Mucosa of rectum (tissue), 2 donors: ENCODE measurements around the gene PREB.
"Not testable (repeated sequence)": the region's sequence is repeated elsewhere in the genome, so short reads cannot be mapped to it uniquely, and the experiment has no call there.

ENCODE experiments used
- H3K27ac ChIP-seq, 2 donors: one replicate each; pipeline ENCODE4 v1.7.0; 2013; ENCODE audit warnings: inconsistent platforms in 2 of 2, low read depth in 2 of 2, low read length in 2 of 2
- H3K27me3 ChIP-seq, 2 donors: one replicate each; pipeline ENCODE4 v1.7.0; 2013; ENCODE audit warnings: low read length in 2 of 2; ENCODE audit not compliant: control insufficient read depth in 2 of 2, insufficient read depth in 2 of 2
- H3K36me3 ChIP-seq, 2 donors: one replicate each; pipeline ENCODE4 v1.7.0; 2013; ENCODE audit warnings: low read length in 2 of 2; ENCODE audit not compliant: control insufficient read depth in 2 of 2, insufficient read depth in 2 of 2
- H3K4me1 ChIP-seq, 2 donors: one replicate each; pipeline ENCODE4 v1.7.0; 2013; ENCODE audit warnings: low read length in 2 of 2, mild to moderate bottlenecking in 1 of 2; ENCODE audit not compliant: control insufficient read depth in 2 of 2, insufficient read depth in 2 of 2
- H3K4me3 ChIP-seq, 2 donors: one replicate each; pipeline ENCODE4 v1.7.0; 2013; ENCODE audit warnings: low read length in 2 of 2
- H3K9ac ChIP-seq, 2 donors: one replicate each; pipeline ENCODE4 v1.7.0; 2013; ENCODE audit warnings: low read length in 2 of 2, low read depth in 1 of 2, mild to moderate bottlenecking in 1 of 2
- H3K9me3 ChIP-seq, 2 donors: one replicate each; pipeline ENCODE4 v1.7.0; 2013; ENCODE audit warnings: low read length in 2 of 2; ENCODE audit not compliant: control insufficient read depth in 2 of 2
- donor health status: healthy.
- donor health status: Normal muscosa, but diverticular disease.

PREB gene

GRCh38 chr2:27127883-27128667 is 6.4 kb downstream of the PREB start:
- H3K36me3 ChIP-seq: peaks cover 23 to 31% of the 10 kb centered on the region in 2 donors
- H3K4me1 ChIP-seq: peaks cover 12 to 15% of the 10 kb centered on the region in 2 donors
- H3K4me3 ChIP-seq: no peak overlapping the region
- H3K9ac ChIP-seq: no peak overlapping the region
- H3K27me3 ChIP-seq: no peaks in the 10 kb centered on the region
- H3K9me3 ChIP-seq: no peaks in the 10 kb centered on the region
- no peak overlapping the region for H3K27ac ChIP-seq

GRCh38 chr2:27126252-27126710 is 8.2 kb downstream of the PREB start:
- H3K27me3 ChIP-seq: peaks cover 0 to 4% of the 10 kb centered on the region in 2 donors
- peaks cover 14 to 17% of the 10 kb centered on the region in 2 donors for H3K36me3 ChIP-seq
- peaks cover 8 to 10% of the 10 kb centered on the region in 2 donors for H3K4me1 ChIP-seq
- no peaks in the 10 kb centered on the region for H3K9me3 ChIP-seq
- no peak overlapping the region for H3K9ac ChIP-seq
- no peak overlapping the region for H3K4me3 ChIP-seq
- H3K27ac ChIP-seq: no peak overlapping the region

GRCh38 chr2:27125104-27125503 is 9.3 kb downstream of the PREB start:
- H3K4me3 ChIP-seq: no peak overlapping the region
- no peaks in the 10 kb centered on the region for H3K9me3 ChIP-seq
- no peak overlapping the region for H3K9ac ChIP-seq
- peaks cover 6% of the 10 kb centered on the region in 2 donors for H3K36me3 ChIP-seq
- H3K27me3 ChIP-seq: peaks cover under 1 to 5% of the 10 kb centered on the region in 2 donors
- H3K4me1 ChIP-seq: peaks cover 8 to 10% of the 10 kb centered on the region in 2 donors
- H3K27ac ChIP-seq: no peak overlapping the region

GRCh38 chr2:27123302-27124150 is 10.9 kb downstream of the PREB start, which contains the start of gene ABHD1:
TSS of gene ABHD1 (plus strand) at chr2:27123815. CDS start at chr2:27123949, 134 bp downstream.
- no peaks in the 10 kb centered on the region for H3K9me3 ChIP-seq
- peak within 1 kb of the TSS in 1 of 2 donors; percentile 23 for H3K27ac ChIP-seq

DNA sequence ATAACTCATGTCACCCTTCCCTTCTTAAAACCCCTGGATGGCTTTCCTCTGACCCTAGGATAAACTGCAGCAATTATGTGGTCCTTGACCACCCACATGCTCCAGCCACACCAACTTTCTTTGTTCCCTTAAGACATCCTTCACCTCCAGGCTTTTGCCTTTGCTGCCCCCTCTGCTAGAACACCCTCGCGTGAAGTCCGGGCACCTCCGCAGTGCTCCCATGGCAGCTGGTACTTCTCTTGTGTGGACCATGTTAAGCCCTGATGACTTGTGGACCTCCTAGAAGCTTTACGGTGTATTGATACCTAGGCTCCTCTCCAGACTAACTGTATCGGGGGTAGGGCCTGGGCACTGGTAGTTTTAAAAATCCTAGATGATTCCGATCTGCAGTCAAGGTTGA is 11.6 kb downstream of the PREB start:
- H3K36me3 ChIP-seq: no peaks in the 10 kb centered on the region
- H3K4me1 ChIP-seq: peaks cover 14 to 17% of the 10 kb centered on the region in 2 donors
- H3K27ac ChIP-seq: no peak overlapping the region
- no peak overlapping the region for H3K9ac ChIP-seq
- H3K4me3 ChIP-seq: peak overlapping the region in 1 of 2 donors; percentile 75
- no peaks in the 10 kb centered on the region for H3K9me3 ChIP-seq
- H3K27me3 ChIP-seq: peaks cover 17 to 21% of the 10 kb centered on the region in 2 donors

More at GRCh38 chr2:27123302-27124150, 10.9 kb downstream of the PREB start, which contains the start of gene ABHD1:
- Histone ChIP-seq H3K27me3 (peaks cover 10 to 15% of the 10 kb centered on the region in 2 donors), H3K9ac (peak within 1 kb of the TSS; percentile 32 to 58), H3K4me1 (peaks cover 11 to 16% of the 10 kb centered on the region in 2 donors), H3K36me3 (no peaks in the 10 kb centered on the region), H3K4me3 (peak within 1 kb of the TSS; percentile 64 to 75)

GRCh38 chr2:27121906-27122305 is 12.5 kb downstream of the PREB start:
- H3K4me3 ChIP-seq: no peak overlapping the region
- no peaks in the 10 kb centered on the region for H3K36me3 ChIP-seq
- no peak overlapping the region for H3K27ac ChIP-seq
- H3K4me1 ChIP-seq: peaks cover 14 to 17% of the 10 kb centered on the region in 2 donors
- H3K9ac ChIP-seq: no peak overlapping the region
- H3K9me3 ChIP-seq: no peaks in the 10 kb centered on the region
- peaks cover 17 to 21% of the 10 kb centered on the region in 2 donors for H3K27me3 ChIP-seq

DNA sequence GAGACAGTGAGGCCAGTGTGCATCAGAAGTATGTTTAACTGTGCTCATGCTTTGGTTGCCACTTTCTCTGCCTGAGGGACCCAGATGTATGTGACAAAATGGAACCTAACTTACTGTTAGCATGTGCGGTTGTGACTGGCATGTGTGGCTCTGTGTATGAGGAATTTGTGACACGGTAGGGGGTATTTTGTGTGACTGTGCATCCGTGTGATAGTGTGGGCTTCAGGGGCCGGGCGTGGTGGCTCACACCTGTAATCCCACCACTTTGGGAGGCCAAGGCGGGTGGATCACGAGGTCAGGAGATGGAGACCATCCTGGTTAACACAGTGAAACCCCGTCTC is 15.1 kb downstream of the PREB start:
- H3K36me3 ChIP-seq, H3K9me3 ChIP-seq, H3K9ac ChIP-seq, H3K27ac ChIP-seq: not testable (repeated sequence)
- peaks cover 14 to 17% of the 10 kb centered on the region in 2 donors for H3K4me1 ChIP-seq
- peaks cover 21% of the 10 kb centered on the region in 2 donors for H3K27me3 ChIP-seq
- H3K4me3 ChIP-seq: peak overlapping the region; percentile 53 to 60

DNA sequence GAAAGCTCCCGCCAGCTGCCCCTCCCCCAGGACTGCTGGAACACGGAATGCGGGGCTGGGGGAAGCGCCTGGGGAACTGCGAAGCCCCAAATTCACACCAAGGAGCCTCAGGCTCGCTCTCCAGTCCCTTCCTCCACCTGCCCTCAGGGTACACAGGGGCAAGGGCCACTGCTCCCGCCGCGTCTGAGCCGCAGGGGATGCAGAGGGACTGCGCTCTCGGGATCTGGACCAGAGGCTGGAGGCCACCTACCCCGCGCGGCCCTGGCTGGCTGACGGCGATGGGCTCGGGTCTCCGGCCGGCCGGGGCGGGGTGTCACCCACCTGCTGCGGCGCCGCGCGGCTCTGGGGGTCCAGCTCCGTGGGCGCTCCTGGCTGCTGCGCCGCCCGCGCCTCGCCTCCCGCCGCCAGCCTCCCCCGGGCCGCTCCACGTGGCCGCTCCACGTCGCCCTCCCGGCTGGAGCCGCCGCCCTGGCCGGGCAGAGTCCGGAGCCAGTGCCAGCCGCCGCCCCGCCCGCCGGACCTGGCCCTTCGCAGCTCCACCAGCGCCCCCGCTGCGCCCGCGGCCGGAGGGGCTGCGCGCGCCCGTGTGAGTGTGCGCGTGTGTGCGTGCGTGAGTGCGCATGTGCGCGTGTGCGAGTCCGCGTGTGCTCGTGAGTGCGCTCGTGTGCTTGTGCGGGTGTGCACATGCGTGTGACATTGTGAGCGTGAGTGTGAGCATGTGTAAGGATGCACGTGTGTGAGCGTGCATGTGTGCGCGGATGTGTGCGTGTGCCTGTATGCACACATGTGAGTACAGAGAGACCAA is 15.7 kb downstream of the PREB start, which contains the start of gene CGREF1:
TSS of gene CGREF1 (minus strand) at position 604 of the 805 bp plus-strand sequence. CDS start 14,762 bp downstream, outside the sequence.
- Histone ChIP-seq H3K36me3 (no peaks in the 10 kb centered on the region), H3K9ac (peak within 1 kb of the TSS in 1 of 2 donors; percentile 26), H3K4me1 (peaks cover 11 to 14% of the 10 kb centered on the region in 2 donors), H3K27me3 (peaks cover 21% of the 10 kb centered on the region in 2 donors), H3K9me3 (no peaks in the 10 kb centered on the region), H3K27ac (no peak within 1 kb of the TSS), H3K4me3 (peak within 1 kb of the TSS; percentile 53 to 60)

DNA sequence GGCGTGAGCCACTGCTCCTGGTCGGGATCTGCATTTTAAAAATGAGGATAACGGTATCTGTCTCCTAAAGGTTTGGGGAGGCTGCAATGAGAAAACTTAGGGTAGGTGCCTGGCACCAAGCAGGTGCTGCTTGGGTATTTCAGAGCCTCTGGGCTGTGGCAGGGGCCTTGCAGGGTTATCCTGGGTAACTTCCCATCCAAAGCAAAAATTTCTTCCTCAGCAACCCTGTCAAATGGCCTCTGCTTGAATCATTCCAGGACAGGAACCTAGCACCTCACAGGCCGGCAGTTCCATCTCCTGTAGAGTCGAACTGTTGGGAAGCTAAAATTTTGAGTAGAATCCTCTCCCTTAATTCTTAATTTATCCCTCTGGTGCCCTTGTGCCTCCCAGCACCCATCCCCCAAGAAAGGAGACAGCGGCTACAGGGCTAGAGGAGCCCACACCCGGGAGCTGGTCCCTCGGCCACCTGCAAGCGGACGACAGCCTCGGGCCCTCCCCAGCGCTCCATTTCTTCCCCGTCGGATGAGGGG is 16.4 kb downstream of the PREB start:
- H3K4me3 ChIP-seq: no peak overlapping the region
- H3K4me1 ChIP-seq: peaks cover 6 to 8% of the 10 kb centered on the region in 2 donors
- peaks cover 21% of the 10 kb centered on the region in 2 donors for H3K27me3 ChIP-seq
- no peak overlapping the region for H3K9ac ChIP-seq
- H3K27ac ChIP-seq: no peak overlapping the region
- no peaks in the 10 kb centered on the region for H3K36me3 ChIP-seq
- no peaks in the 10 kb centered on the region for H3K9me3 ChIP-seq
